Hematopoietic multipotent progenitor cell treated with erythropoietin and hydrocortisone succinate and interleukin-3 and kit ligand, for 15 days (in vitro differentiated cells): ENCODE results near the gene SUN3.
"Not testable (repeated sequence)": the region's sequence is repeated elsewhere in the genome, so short reads cannot be mapped to it uniquely, and the experiment has no call there.

ENCODE experiments used
- DNase-seq: peaks from one replicate; pipeline ENCODE4 v3.0.0-alpha.2; 2015; ENCODE audit warnings: low spot score

Gene SUN3

DNA sequence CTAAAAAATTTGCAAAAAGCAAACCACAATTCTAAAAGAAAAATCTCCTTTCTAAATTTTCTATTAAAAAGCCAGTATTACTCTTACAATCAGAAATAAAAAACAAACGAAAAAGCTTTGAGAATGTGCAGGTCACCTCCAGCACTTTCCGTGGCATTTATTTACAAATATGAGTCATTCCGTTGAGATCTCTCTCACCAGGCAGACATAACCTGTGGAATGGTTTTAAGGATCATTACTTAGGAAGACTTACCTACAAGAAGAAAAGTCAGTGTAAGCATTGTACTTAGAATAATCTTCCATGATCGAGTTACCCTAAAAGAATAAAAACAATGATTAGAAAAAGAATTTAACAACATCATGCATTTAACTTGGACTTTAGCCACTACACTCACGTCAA lies 3.3 kb downstream of the SUN3 start:
- DNase-seq = no peak

DNA sequence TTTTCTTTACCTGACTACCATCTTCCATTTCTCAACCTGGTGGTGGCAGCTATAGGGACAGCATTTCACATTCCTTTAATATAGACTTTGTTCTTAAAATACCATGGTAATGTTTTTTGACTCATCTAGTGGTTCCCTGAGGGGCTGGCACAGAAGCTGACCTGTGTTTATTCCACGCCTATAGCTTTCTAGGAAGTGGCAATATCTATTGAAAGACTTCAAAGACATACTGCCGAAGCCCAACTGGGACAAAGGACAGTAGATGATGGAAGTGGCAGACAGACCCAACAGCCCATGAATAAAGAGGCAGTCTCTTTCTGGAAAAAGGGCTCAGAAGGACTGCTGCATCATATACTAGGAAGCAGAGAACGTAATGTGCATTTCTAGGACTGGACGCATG lies 11.2 kb downstream of the SUN3 start:
- no peak for DNase-seq

- no peak for DNase-seq
Observed at GRCh38 chr7:48016641-48017040, 12.3 kb downstream of the SUN3 start.

- DNase-seq = no peak
Observed at GRCh38 chr7:48011951-48012350, 17.0 kb downstream of the SUN3 start.

DNA sequence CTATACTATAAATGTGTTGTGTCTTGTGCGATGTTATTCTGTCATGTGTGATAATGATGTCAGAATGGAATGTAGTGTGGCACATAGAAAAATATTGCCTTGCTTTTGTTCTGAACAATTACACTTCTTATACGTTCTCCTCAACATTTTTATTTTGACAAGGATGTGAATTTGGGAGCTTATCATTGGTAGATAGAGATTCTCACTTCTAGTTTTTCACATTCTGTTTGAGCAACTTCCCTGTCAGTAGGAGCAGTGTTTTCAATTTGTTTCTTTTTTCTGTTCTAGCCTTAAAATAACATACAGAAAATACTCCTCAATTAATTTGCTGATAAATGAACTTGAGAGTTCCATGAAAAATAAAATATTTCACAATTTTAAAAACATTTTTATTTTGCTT lies 17.6 kb downstream of the SUN3 start:
- no peak for DNase-seq

DNA sequence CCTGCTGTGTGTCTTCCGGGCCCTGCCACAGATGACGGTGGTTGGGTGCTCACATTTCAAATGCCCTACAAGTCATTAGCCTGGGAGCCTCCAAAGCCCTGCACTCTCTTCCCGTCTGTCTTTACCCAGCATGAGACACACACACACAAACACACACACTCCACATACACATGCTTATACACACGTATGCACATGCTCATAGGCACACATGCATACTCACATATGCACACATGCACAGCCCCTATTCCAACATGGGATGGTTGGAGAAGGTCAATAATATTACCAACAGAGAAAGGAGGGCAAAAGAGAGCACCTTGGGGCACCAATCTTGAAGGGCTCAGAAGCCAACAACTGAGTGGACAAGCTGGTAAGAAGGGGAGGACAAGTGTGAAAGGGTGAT lies 19.0 kb downstream of the SUN3 start:
- DNase-seq = no peak

DNA sequence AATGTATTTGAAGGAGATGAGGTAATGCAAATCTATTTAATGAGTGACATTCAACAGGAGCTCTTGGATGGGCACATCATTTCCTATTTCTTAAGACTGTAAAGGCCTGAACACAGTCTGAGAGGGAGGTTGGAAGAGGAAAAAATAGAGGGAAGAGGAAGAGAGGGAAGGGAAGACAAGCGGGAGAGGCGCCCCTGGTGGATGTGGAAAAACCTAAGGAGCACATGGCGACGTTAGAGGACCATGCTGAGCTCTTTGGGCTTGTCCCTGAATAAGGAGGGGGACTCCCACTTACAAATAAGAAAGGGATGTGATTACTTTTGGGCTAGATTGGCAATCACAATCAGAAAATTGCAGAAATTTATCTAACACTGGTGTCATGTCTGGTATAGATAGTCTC lies 19.6 kb downstream of the SUN3 start:
- DNase-seq = no peak

- DNase-seq = no peak
Observed at GRCh38 chr7:48006866-48007265, 22.0 kb downstream of the SUN3 start.

DNA sequence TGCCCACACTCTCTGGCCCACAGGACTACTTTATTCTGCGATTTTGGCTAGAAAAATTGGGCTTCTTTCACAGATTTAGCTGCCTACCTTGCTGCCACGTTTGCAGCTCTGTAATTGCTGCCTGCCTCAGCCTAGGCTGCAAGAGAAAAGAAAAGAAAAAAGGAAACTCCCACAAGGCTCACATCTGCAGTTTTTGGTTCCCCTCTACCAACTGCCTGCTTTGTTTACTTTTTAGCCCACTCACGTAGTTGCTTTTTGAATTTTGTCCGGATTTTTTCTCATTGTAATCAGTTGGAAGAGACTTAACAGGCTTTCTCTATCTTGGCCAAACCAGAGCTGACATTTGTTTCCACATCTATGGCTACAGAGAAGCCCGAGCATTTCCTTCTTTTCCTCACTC lies 24.3 kb downstream of the SUN3 start:
- no peak for DNase-seq

DNA sequence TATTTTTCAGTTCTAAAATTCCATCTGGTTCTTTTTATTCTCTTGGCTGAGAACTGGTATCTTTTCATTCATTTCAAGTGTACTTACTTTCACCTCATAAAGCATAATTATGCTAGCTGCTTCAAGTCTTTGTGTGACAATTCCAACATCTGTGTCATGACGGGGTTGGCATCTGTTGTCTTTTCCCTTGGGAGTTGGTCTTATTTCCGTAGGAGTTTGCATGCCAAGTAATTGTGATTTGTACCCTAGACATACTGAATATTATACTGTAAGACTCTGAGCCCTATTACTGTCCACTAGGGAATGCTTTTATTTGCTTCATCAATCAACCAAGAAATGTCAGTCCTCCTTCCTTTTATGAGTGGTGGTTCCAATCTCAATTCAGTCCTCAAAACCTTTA lies 24.9 kb downstream of the SUN3 start:
- no peak for DNase-seq

DNA sequence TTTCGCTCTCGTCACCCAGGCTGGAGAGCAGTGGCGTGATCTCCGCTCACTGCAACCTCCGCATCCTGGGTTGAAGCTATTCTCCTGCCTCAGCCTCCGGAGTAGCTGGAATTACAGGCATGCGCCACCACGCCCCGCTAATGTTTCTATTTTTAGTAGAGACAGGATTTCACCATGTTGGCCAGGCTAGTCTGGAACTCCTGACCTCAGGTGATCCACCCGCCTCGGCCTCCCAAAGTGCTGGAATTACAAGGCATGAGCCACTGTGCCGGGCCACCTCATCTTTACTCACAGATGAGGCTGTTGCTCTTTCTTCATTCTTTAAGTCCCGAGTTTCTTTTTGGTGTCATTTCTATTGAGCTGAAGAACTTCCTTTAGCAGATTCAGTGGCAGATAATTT lies 28.7 kb downstream of the SUN3 start:
- not testable (repeated sequence) for DNase-seq

DNA sequence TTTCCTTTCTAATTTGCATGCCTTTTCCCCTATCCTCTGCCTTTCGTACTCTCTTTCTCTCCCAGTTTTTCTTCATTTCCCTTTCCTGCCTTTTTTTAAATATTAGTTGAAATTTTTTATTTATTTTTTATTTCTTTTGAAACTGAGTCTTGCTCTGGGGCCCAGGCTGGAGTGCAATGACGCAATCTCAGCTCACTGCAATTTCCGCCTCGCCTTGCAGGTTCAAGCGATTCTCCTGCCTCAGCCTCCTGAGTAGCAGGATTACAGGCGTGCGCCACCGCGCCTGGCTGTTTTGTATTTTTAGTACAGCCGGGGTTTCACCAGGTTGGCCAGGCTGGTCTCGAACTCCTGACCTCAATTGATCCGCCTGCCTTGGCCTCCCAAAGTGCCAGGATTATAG lies 29.5 kb downstream of the SUN3 start:
- DNase-seq = no peak

DNA sequence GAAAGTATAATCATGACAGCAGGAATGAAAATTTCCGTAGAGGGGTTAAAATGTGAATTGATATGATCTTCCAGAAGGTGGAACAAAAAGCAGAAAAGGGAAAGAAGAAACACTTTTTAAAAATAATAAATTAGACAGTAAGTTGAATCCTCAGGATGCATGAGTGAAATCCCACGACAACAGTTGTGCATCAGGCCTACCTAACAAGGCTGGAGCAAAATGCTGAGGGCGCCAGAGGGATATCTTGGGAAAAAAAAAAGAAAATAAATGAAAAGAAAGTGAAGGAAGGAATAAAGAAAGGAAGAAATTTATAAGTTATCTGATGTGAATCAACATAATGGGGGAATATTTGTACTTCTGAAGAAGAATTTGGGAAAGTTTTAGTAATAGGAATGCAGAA lies 36.5 kb downstream of the SUN3 start:
- no peak for DNase-seq

DNA sequence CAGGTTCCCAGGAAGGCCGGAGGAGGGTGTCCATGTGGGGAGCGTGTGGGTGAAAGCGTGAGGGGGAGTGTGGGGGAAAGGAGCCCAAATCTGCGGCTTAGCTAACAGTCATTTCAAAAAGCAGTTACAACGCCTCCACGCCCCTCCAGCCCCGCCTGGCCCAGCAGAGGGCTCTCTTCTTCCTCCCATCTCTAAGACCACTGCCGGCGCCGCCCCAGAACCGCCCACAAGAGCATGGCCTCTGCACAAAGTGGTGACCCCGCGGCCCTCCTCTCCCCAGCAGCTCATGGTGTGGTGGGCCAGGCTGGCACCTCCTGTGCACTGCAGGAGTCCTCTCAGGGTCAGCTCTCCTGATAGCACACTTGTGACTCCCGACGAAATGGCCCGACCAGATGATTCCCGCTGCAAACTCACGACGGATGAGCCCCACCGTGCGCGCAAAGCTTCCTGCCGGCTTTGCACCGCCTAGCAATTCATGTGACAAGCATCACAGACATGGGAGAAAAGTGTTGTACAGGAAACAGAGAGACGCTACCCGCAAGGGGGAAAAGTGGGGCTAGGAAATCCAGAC lies 37.1 kb downstream of the SUN3 start:
- DNase-seq = peak; percentile 50

DNA sequence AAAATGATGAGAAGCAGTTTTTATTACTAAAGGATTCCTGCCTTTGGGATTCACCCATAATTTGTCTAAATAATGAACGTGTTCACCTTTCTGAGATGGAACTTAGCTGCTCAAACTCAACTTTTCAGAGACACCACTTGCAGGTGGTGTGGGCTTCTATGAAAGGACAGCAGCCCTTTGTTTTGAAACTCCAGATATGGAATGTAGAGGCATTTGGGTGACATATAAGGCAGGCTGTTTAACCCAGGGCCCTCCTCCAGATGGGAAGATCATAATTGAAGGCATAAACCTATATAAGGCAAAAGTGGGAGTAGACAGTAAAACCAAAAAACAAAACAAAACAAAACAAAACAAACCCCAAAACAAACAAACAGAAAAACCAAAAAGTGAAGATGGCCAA lies 37.6 kb downstream of the SUN3 start:
- DNase-seq = no peak

DNA sequence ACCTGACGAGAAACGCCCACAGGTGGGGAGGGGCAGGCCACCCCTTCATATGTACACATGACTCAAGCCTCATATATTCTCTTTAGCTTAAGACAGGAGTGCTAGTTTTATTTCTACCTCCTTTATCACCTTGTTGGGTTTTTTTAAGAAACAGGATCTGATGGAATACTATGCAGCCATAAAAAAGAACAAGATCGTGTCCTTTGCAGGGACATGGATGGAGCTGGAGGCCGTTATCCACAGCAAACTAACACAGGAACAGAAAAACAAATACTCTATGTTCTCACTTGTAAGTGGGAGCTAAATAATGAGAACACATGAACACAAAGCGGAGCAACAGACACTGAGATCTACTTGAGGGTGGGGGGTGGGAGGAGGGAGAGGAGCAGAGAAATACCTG lies 38.3 kb downstream of the SUN3 start:
- DNase-seq = no peak

- DNase-seq = not testable (repeated sequence)
Observed at GRCh38 chr7:47989607-47990400, 39.1 kb downstream of the SUN3 start.

DNA sequence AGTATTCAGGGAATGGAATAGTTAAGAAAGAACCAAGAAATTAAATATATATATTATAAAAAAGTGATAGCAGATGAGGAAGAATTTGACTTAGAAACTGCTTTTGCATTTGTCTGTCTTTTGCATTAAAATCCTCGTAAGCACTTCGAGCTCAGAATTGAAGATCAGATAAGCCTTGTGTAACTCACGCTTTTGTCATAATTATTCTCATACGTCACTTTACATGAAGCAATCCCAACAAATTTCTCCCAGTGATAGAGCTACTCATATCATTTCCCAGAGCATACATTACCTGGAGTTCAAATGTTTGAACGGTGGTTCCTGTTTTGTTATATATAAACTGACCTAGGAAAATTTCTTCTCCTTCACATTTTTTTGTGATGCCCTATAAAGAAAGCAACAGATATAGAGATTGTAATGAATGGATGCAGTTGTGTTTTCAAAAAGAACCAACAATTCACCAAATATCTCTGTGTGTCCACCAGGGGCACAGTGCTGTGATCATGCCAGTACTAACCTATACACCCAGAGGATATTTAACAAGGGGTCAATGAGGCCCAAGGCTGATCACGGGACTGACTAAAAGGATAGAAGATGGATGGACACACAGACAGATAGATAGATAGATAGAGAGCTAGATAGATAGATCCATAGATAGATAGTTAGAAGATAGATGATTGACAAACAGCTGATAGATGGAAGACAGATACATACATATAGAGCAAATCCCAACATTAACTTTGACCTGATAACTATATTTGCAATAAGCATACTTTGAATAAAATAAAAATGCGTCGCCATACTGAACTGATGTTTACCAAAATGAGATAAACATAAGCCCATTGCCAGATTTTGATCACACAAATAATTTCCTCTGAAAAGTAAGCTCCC lies 40.2 kb downstream of the SUN3 start:
- DNase-seq = no peak

GRCh38 chr7:47982610-47983009 lies 46.3 kb downstream of the SUN3 start:
- no peak for DNase-seq

DNA sequence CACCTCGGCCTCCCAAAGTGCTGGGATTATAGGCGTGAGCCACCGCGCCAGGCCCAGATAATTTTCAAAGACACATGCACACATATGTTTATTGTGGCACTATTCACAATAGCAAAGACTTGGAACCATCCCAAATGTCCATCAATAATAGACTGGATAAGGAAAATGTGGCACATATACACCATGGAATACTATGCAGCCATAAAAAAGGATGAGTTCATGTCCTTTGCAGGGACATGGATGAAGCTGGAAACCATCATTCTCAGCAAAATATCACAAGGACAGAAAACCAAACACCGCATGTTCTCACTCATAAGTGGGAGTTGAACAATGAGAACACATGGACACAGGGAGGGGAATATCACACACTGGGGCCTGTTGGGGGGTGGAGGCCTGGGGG lies 48.3 kb downstream of the SUN3 start:
- not testable (repeated sequence) for DNase-seq

GRCh38 chr7:47979832-47980181 lies 49.1 kb downstream of the SUN3 start:
- DNase-seq = no peak

DNA sequence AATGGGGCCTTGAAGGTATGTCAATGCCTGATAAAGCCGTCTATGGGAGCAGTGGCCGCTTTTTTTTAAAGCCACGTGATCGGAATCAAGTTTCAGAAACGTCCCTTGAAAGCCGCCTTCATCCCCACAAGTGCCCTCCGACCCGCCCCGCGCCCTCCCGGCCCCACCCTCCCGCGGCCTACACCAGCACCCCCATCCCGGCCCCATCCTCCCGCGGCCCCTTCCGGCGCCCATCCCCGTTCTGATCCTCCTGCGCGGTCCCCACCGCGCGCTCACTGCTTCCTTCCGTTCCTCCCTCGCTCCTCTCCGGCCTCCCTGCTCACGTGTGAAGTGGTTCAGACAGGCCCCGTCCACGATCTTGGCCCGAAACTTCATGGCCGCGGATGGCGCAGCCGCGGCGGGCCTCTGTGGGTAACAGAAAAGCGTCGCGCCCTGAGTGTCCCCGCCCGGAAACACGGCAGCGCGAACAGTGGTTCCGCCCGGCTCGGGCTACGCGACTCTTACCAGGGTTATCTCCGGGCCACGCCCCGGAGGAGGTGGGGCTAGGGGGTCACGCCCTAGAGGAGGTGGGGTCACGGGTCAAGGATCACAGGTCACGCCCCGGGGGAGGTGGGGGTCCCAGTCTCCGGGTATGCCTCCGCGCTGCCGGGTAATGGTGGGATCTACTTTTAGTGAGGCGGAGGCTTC lies 49.6 kb downstream of the SUN3 start, which contains the start of gene HUS1:
TSS of gene HUS1 (minus strand) at position 471 of the 687 bp plus-strand sequence. CDS start at position 375, 96 bp downstream.
- peak; percentile 86 for DNase-seq
